ENCODE results near the gene SORCS2. TPM values are rescaled to one million over a fixed set of nuclear protein-coding genes. Genes with fewer than 3 reads are reported as not detected.

Gene SORCS2
- total RNA-seq, 6 donors from 2014 or later: 2.2 to 28.3 (median 7.2) TPM

- DNase-seq (peak in 1 of 2 donors; percentile 10), ATAC-seq (ENCODE audit: low FRiP score in 2 of 2) (no peak)
- peaks cover 0 to 25% (median 3%) of the 10 kb centered on the region in 4 donors for H3K36me3 ChIP-seq
- TF ChIP-seq EP300 (IDR thresholded peaks at IDR 0.05) (no peak), POLR2AphosphoS5 (IDR thresholded peaks at IDR 0.05) (no peak), POLR2A (IDR thresholded peaks at IDR 0.05) (no peak), CTCF (IDR thresholded peaks at IDR 0.05) (no peak)
- WGBS, 2 donors: 71 to 79% methylated on average over 5 of the region's 5 CpGs
- H3K27ac ChIP-seq: peak overlapping the region in 3 of 4 donors; percentile 40 to 86 (median 70)
- no peaks in the 10 kb centered on the region for H3K27me3 ChIP-seq
- H3K4me1 ChIP-seq: peaks cover 11 to 29% (median 15%) of the 10 kb centered on the region in 4 donors
- no peaks in the 10 kb centered on the region for H3K9me3 ChIP-seq
- peak overlapping the region in 2 of 4 donors; percentile 29 to 30 for H3K4me3 ChIP-seq
These were observed 587.1 kb downstream of the SORCS2 start for GRCh38 chr4:7779432-7779768.

GRCh38 chr4:7780751-7781348 lies 588.5 kb downstream of the SORCS2 start:
- peaks cover 0 to 29% (median 0%) of the 10 kb centered on the region in 4 donors for H3K36me3 ChIP-seq
- no peak overlapping the region for H3K4me3 ChIP-seq
- no peaks in the 10 kb centered on the region for H3K27me3 ChIP-seq
- no peak for ATAC-seq (ENCODE audit: low FRiP score in 2 of 2)
- peaks cover 11 to 29% (median 15%) of the 10 kb centered on the region in 4 donors for H3K4me1 ChIP-seq
- WGBS, 2 donors: 84 to 86% methylated on average over 5 of the region's 5 CpGs
- H3K27ac ChIP-seq: peak overlapping the region in 2 of 4 donors; percentile 2 to 66
- DNase-seq: no peak
- TF ChIP-seq CTCF (IDR thresholded peaks at IDR 0.05) (no peak), POLR2A (IDR thresholded peaks at IDR 0.05) (no peak), POLR2AphosphoS5 (IDR thresholded peaks at IDR 0.05) (no peak), EP300 (IDR thresholded peaks at IDR 0.05) (no peak)
- H3K9me3 ChIP-seq: no peaks in the 10 kb centered on the region

- Histone ChIP-seq H3K4me1 (peaks cover 11 to 29% (median 15%) of the 10 kb centered on the region in 4 donors), H3K27ac (peak overlapping the region in 2 of 4 donors; percentile 2 to 66), H3K36me3 (peaks cover 0 to 27% (median 0%) of the 10 kb centered on the region in 4 donors), H3K27me3 (no peaks in the 10 kb centered on the region), H3K9me3 (no peaks in the 10 kb centered on the region), H3K4me3 (no peak overlapping the region)
- WGBS, 2 donors: 54 to 61% methylated on average over 7 to 13 of the region's 13 CpGs
- ATAC-seq (ENCODE audit: low FRiP score in 2 of 2) (no peak), DNase-seq (peak in 1 of 2 donors; percentile 20)
- TF ChIP-seq EP300 (IDR thresholded peaks at IDR 0.05): no peak
- TF ChIP-seq POLR2AphosphoS5 (IDR thresholded peaks at IDR 0.05): peak in 1 of 2 donors; percentile 24
These were observed 589.0 kb downstream of the SORCS2 start for GRCh38 chr4:7781366-7781765.

GRCh38 chr4:7781993-7782392 lies 589.7 kb downstream of the SORCS2 start:
- no peak for TF ChIP-seq POLR2AphosphoS5 (IDR thresholded peaks at IDR 0.05)
- no peak for TF ChIP-seq POLR2A (IDR thresholded peaks at IDR 0.05)
- TF ChIP-seq CTCF (IDR thresholded peaks at IDR 0.05): no peak
- no peak for TF ChIP-seq EP300 (IDR thresholded peaks at IDR 0.05)
- Histone ChIP-seq H3K36me3 (peaks cover 0 to 22% (median 0%) of the 10 kb centered on the region in 4 donors), H3K9me3 (no peaks in the 10 kb centered on the region), H3K27me3 (no peaks in the 10 kb centered on the region), H3K4me3 (no peak overlapping the region), H3K27ac (peak overlapping the region in 3 of 4 donors; percentile 24 to 66 (median 38)), H3K4me1 (peaks cover 12 to 29% (median 16%) of the 10 kb centered on the region in 4 donors)
- DNase-seq: no peak
- no peak for ATAC-seq (ENCODE audit: low FRiP score in 2 of 2)
- 83 to 86% methylated on average over 16 to 17 of the region's 17 CpGs for WGBS, 2 donors

- DNase-seq (no peak), ATAC-seq (ENCODE audit: low FRiP score in 2 of 2) (no peak)
- H3K9me3 ChIP-seq: no peaks in the 10 kb centered on the region
- TF ChIP-seq POLR2AphosphoS5 (IDR thresholded peaks at IDR 0.05) (no peak), POLR2A (IDR thresholded peaks at IDR 0.05) (no peak), EP300 (IDR thresholded peaks at IDR 0.05) (no peak), CTCF (IDR thresholded peaks at IDR 0.05) (no peak)
- WGBS, 2 donors: 56 to 62% methylated on average over 8 of the region's 8 CpGs
- H3K27ac ChIP-seq: no peak overlapping the region
- H3K4me3 ChIP-seq: no peak overlapping the region
- peaks cover 0 to 19% (median 0%) of the 10 kb centered on the region in 4 donors for H3K36me3 ChIP-seq
- H3K27me3 ChIP-seq: no peaks in the 10 kb centered on the region
- peaks cover 15 to 29% (median 17%) of the 10 kb centered on the region in 4 donors for H3K4me1 ChIP-seq
These were observed 590.4 kb downstream of the SORCS2 start for GRCh38 chr4:7782783-7783182.
